ENCODE results near the gene CHMP2A. TPM values are rescaled to one million over a fixed set of nuclear protein-coding genes. Genes with fewer than 3 reads are reported as not detected.

CHMP2A gene
- total and polyA plus RNA-seq, 7 experiments from 2014 or later = 64.3 to 193 (median 98.2) TPM

- ChIA-PET CTCF (interaction anchor here (2.0 kb wide), 1 partner anchor 50 kb away, joined by 5 read pairs; the partner anchor contains the start of gene ZBTB45), POLR2A (interaction anchor here (0.5 to 4.2 kb wide), 6 partner anchors 8 to 493 kb away, joined by 3 to 40 read pairs (median 4); partner anchors contain the start of genes CHMP2A and ZBTB45)
- Mint-ChIP-seq H3K9me3 (peaks cover 0 to 3% (median 0%) of the 10 kb centered on the region in 11 donors), H3K27me3 (peaks cover 0 to 4% (median 0%) of the 10 kb centered on the region in 5 donors), H3K4me3 (no peak overlapping the region), H3K27ac (peak overlapping the region in 1 of 9 donors; percentile 46), H3K4me1 (peaks cover 21 to 38% (median 26%) of the 10 kb centered on the region in 7 donors), H3K36me3 (peaks cover 0 to 13% (median 11%) of the 10 kb centered on the region in 5 donors)
- Histone ChIP-seq H3K4me1 (ENCODE audit: control insufficient read depth in 2 of 2, insufficient read depth in 2 of 2, low read length in 2 of 2) (peaks cover 19 to 20% of the 10 kb centered on the region in 2 donors), H3K36me3 (ENCODE audit: control insufficient read depth in 2 of 3, insufficient read depth in 3 of 3, low read length in 3 of 3) (peaks cover 0 to 9% (median 0%) of the 10 kb centered on the region in 3 experiments), H3K4me3 (ENCODE audit: low read length) (no peak overlapping the region), H3K9me3 (ENCODE audit: control insufficient read depth in 2 of 3, low read length in 3 of 3) (no peaks in the 10 kb centered on the region), H3K27ac (ENCODE audit: low read depth, low read length) (no peak overlapping the region), H3K27me3 (ENCODE audit: control insufficient read depth in 2 of 2, insufficient read depth in 2 of 2, low read length in 2 of 2) (no peaks in the 10 kb centered on the region)
- ATAC-seq (no peak), DNase-seq (peak in 1 of 9 donors; percentile 21)
- intact Hi-C loops (cut with micrococcal nuclease) = no loop called here
Measured at GRCh38 chr19:58569943-58570670, 15.2 kb upstream of the CHMP2A start.

- peaks cover 18 to 38% (median 26%) of the 10 kb centered on the region in 7 donors for H3K4me1 Mint-ChIP-seq
- peaks cover 0 to 4% (median 0%) of the 10 kb centered on the region in 5 donors for H3K27me3 Mint-ChIP-seq
- CTCF ChIA-PET = interaction anchor here (2.0 kb wide), 1 partner anchor 50 kb away, joined by 5 read pairs; the partner anchor contains the start of gene ZBTB45
- Histone ChIP-seq H3K4me1 (ENCODE audit: control insufficient read depth in 2 of 2, insufficient read depth in 2 of 2, low read length in 2 of 2) (peaks cover 14 to 15% of the 10 kb centered on the region in 2 donors), H3K4me3 (ENCODE audit: low read length) (no peak overlapping the region), H3K27me3 (ENCODE audit: control insufficient read depth in 2 of 2, insufficient read depth in 2 of 2, low read length in 2 of 2) (no peaks in the 10 kb centered on the region), H3K27ac (ENCODE audit: low read depth, low read length) (no peak overlapping the region), H3K9me3 (ENCODE audit: control insufficient read depth in 2 of 3, low read length in 3 of 3) (no peaks in the 10 kb centered on the region), H3K36me3 (ENCODE audit: control insufficient read depth in 2 of 3, insufficient read depth in 3 of 3, low read length in 3 of 3) (peaks cover 0 to 9% (median 0%) of the 10 kb centered on the region in 3 experiments)
- intact Hi-C loops (cut with micrococcal nuclease) = no loop called here
- ATAC-seq = no peak
- POLR2A ChIA-PET = interaction anchor here (0.5 to 4.2 kb wide), 5 partner anchors 8 to 493 kb away, joined by 3 to 40 read pairs (median 3); partner anchors contain the start of gene ZBTB45
- peaks cover 0 to 3% (median 0%) of the 10 kb centered on the region in 11 donors for H3K9me3 Mint-ChIP-seq
- peak in 1 of 9 donors; percentile 19 for DNase-seq
- H3K4me3 Mint-ChIP-seq = peak overlapping the region in 1 of 10 donors; percentile 7
- H3K27ac Mint-ChIP-seq = peak overlapping the region in 1 of 9 donors; percentile 0
- H3K36me3 Mint-ChIP-seq = peaks cover 0 to 15% (median 13%) of the 10 kb centered on the region in 5 donors
Measured at GRCh38 chr19:58569191-58569942, 14.5 kb upstream of the CHMP2A start.

- Histone ChIP-seq H3K4me3 (ENCODE audit: low read length) (no peak overlapping the region), H3K27ac (ENCODE audit: low read depth, low read length) (no peak overlapping the region), H3K27me3 (ENCODE audit: control insufficient read depth in 2 of 2, insufficient read depth in 2 of 2, low read length in 2 of 2) (no peaks in the 10 kb centered on the region), H3K4me1 (ENCODE audit: control insufficient read depth in 2 of 2, insufficient read depth in 2 of 2, low read length in 2 of 2) (peaks cover 6 to 14% of the 10 kb centered on the region in 2 donors), H3K9me3 (ENCODE audit: control insufficient read depth in 2 of 3, low read length in 3 of 3) (no peaks in the 10 kb centered on the region), H3K36me3 (ENCODE audit: control insufficient read depth in 2 of 3, insufficient read depth in 3 of 3, low read length in 3 of 3) (peaks cover 0 to 9% (median 0%) of the 10 kb centered on the region in 3 experiments)
- H3K36me3 Mint-ChIP-seq = peaks cover 0 to 18% (median 13%) of the 10 kb centered on the region in 5 donors
- DNase-seq = peak in 1 of 9 donors; percentile 17
- ATAC-seq = no peak
- peak overlapping the region in 5 of 9 donors; percentile 3 to 71 (median 46) for H3K27ac Mint-ChIP-seq
- no peak overlapping the region for H3K4me3 Mint-ChIP-seq
- ChIA-PET POLR2A (interaction anchor here (1.3 to 1.4 kb wide), 2 partner anchors 9 to 19 kb away, joined by 3 to 5 read pairs; no protein-coding TSS in a partner anchor), CTCF (no interaction called here)
- intact Hi-C loops (cut with micrococcal nuclease) = no loop called here
- peaks cover 17 to 39% (median 26%) of the 10 kb centered on the region in 7 donors for H3K4me1 Mint-ChIP-seq
- peaks cover 0 to 3% (median 0%) of the 10 kb centered on the region in 11 donors for H3K9me3 Mint-ChIP-seq
- H3K27me3 Mint-ChIP-seq = peaks cover 0 to 4% (median 0%) of the 10 kb centered on the region in 5 donors
Measured at GRCh38 chr19:58568453-58569130, 13.7 kb upstream of the CHMP2A start.

GRCh38 chr19:58566989-58567388, 12.1 kb upstream of the CHMP2A start:
- ATAC-seq = no peak
- Mint-ChIP-seq H3K36me3 (peaks cover 0 to 14% (median 12%) of the 10 kb centered on the region in 5 donors), H3K9me3 (peaks cover 0 to 1% (median 0%) of the 10 kb centered on the region in 11 donors), H3K4me1 (peaks cover 14 to 37% (median 26%) of the 10 kb centered on the region in 7 donors), H3K27me3 (peaks cover 0 to 4% (median 0%) of the 10 kb centered on the region in 5 donors), H3K4me3 (no peak overlapping the region), H3K27ac (no peak overlapping the region)
- no peak overlapping the region for H3K27ac ChIP-seq (ENCODE audit: low read depth, low read length)
- H3K36me3 ChIP-seq (ENCODE audit: control insufficient read depth in 2 of 3, insufficient read depth in 3 of 3, low read length in 3 of 3) = peaks cover 0 to 9% (median 0%) of the 10 kb centered on the region in 3 experiments
- intact Hi-C loops (cut with micrococcal nuclease) = no loop called here
- ChIA-PET CTCF (interaction anchor here (1.8 to 1.9 kb wide), 2 partner anchors 47 to 52 kb away, joined by 5 to 10 read pairs; partner anchors contain the start of gene ZBTB45), POLR2A (interaction anchor here (0.6 kb wide), 1 partner anchor 9 kb away, joined by 3 read pairs; the partner anchor contains the start of gene UBE2M)
- no peak overlapping the region for H3K4me3 ChIP-seq (ENCODE audit: low read length)
- DNase-seq = no peak
- no peaks in the 10 kb centered on the region for H3K27me3 ChIP-seq (ENCODE audit: control insufficient read depth in 2 of 2, insufficient read depth in 2 of 2, low read length in 2 of 2)
- no peaks in the 10 kb centered on the region for H3K9me3 ChIP-seq (ENCODE audit: control insufficient read depth in 2 of 3, low read length in 3 of 3)
- H3K4me1 ChIP-seq (ENCODE audit: control insufficient read depth in 2 of 2, insufficient read depth in 2 of 2, low read length in 2 of 2) = peaks cover 12 to 20% of the 10 kb centered on the region in 2 donors

GRCh38 chr19:58563823-58564222, 8.9 kb upstream of the CHMP2A start:
- Histone ChIP-seq H3K4me3 (ENCODE audit: low read length) (no peak overlapping the region), H3K4me1 (ENCODE audit: control insufficient read depth in 2 of 2, insufficient read depth in 2 of 2, low read length in 2 of 2) (peaks cover 25 to 35% of the 10 kb centered on the region in 2 donors), H3K27me3 (ENCODE audit: control insufficient read depth in 2 of 2, insufficient read depth in 2 of 2, low read length in 2 of 2) (no peaks in the 10 kb centered on the region), H3K36me3 (ENCODE audit: control insufficient read depth in 2 of 3, insufficient read depth in 3 of 3, low read length in 3 of 3) (no peaks in the 10 kb centered on the region), H3K27ac (ENCODE audit: low read depth, low read length) (no peak overlapping the region), H3K9me3 (ENCODE audit: control insufficient read depth in 2 of 3, low read length in 3 of 3) (no peaks in the 10 kb centered on the region)
- ChIA-PET POLR2A (interaction anchor here (1.5 to 4.9 kb wide), 5 partner anchors 8 to 19 kb away, joined by 3 to 40 read pairs (median 11); partner anchors contain the start of genes CHMP2A, MZF1 and TRIM28), CTCF (interaction anchor here (1.0 kb wide), 1 partner anchor 17 kb away, joined by 4 read pairs; no protein-coding TSS in a partner anchor)
- intact Hi-C loops (cut with micrococcal nuclease) = loop anchor here in 1 of 2 donors (1.0 kb wide), 1 partner anchor 8 kb away; no protein-coding TSS in a partner anchor
- Mint-ChIP-seq H3K27me3 (peaks cover 0 to 4% (median 0%) of the 10 kb centered on the region in 5 donors), H3K4me3 (peak overlapping the region; percentile 29 to 99 (median 94)), H3K9me3 (peaks cover 0 to 1% (median 0%) of the 10 kb centered on the region in 11 donors), H3K27ac (peak overlapping the region in 6 of 9 donors; percentile 3 to 80 (median 66)), H3K4me1 (peaks cover 9 to 58% (median 49%) of the 10 kb centered on the region in 7 donors), H3K36me3 (peaks cover 0 to 15% (median 8%) of the 10 kb centered on the region in 5 donors)
- no peak for ATAC-seq
- DNase-seq = no peak

Data from naive thymus-derived CD4-positive, alpha-beta T cell (primary cell).